ENCODE data around the gene PTGES2.

- TF ChIP-seq CTCF (IDR thresholded peaks at IDR 0.05): no peak
- no peak for TF ChIP-seq POLR2AphosphoS5 (IDR thresholded peaks at IDR 0.05; ENCODE audit: insufficient read depth in 1 of 2, low read depth in 1 of 2)
Measured at GRCh38 chr9:128122809-128123175, 4.7 kb downstream of the PTGES2 start.

All from vagina (tissue), 2 donors.